OCI-LY1 (cell line): Measurements from ENCODE around the gene TSPAN32.

Experiments used
- H2AFZ ChIP-seq: fragments of 200-600 bp; sonication (generic), shearing (Covaris generic); 2 replicates; pipeline ENCODE4 v1.6.0; 2014; ENCODE audit warnings: antibody characterized with exemption, mild to moderate bottlenecking, low read length
- H3F3A ChIP-seq: fragments of 200-600 bp; sonication (generic), shearing (Covaris generic); 2 replicates; pipeline ENCODE4 v1.6.0; 2014; ENCODE audit warnings: mild to moderate bottlenecking, antibody characterized with exemption, low read length, moderate library complexity; ENCODE audit not compliant: insufficient read depth
- H3K27ac ChIP-seq: fragments of 200-600 bp; sonication (generic); 2 replicates; pipeline ENCODE4 v1.5.1; 2014; ENCODE audit warnings: low read length, mixed run types, mild to moderate bottlenecking, low read depth; ENCODE audit not compliant: poor library complexity, severe bottlenecking
- H3K27me3 ChIP-seq: fragments of 200-600 bp; sonication (generic); 2 replicates; pipeline ENCODE4 v1.6.0; 2014; ENCODE audit warnings: antibody characterized with exemption, mild to moderate bottlenecking, low read length, moderate library complexity; ENCODE audit not compliant: insufficient read depth
- H3K36me3 ChIP-seq: fragments of 200-600 bp; sonication (generic); 2 replicates; pipeline ENCODE4 v1.6.1; 2014; ENCODE audit warnings: mild to moderate bottlenecking, antibody characterized with exemption, low read length, moderate library complexity, mixed read lengths; ENCODE audit not compliant: insufficient read depth
- H3K4me1 ChIP-seq: fragments of 200-600 bp; sonication (generic); 2 replicates; pipeline ENCODE4 v1.5.1; 2014; ENCODE audit warnings: mild to moderate bottlenecking, low read length, moderate library complexity; ENCODE audit not compliant: insufficient read depth, severe bottlenecking
- H3K4me2 ChIP-seq: fragments of 200-600 bp; sonication (generic), shearing (Covaris generic); 2 replicates; pipeline ENCODE4 v1.6.1; 2014; ENCODE audit warnings: low read length
- H3K4me3 ChIP-seq: fragments of 200-600 bp; sonication (generic); 2 replicates; pipeline ENCODE4 v1.5.1; 2014; ENCODE audit warnings: low read length, low read depth, mild to moderate bottlenecking, mixed read lengths; ENCODE audit not compliant: poor library complexity, severe bottlenecking
- H3K79me2 ChIP-seq: fragments of 200-600 bp; shearing (Covaris generic); 2 replicates; pipeline ENCODE4 v1.6.1; 2016; ENCODE audit warnings: mixed run types, low read length, mixed read lengths; ENCODE audit not compliant: insufficient read depth
- H3K9ac ChIP-seq: fragments of 200-600 bp; sonication (generic), shearing (Covaris generic); 2 replicates; pipeline ENCODE4 v1.6.1; 2014; ENCODE audit warnings: mild to moderate bottlenecking, low read length, mixed read lengths
- H3K9me2 ChIP-seq: fragments of 200-600 bp; sonication (generic), shearing (Covaris generic); 2 replicates; pipeline ENCODE4 v1.6.1; 2014; ENCODE audit warnings: low read depth, mild to moderate bottlenecking, low read length, mixed read lengths
- H3K9me3 ChIP-seq: fragments of 200-600 bp; shearing (Covaris generic); 2 replicates; pipeline ENCODE4 v1.6.1; 2014; ENCODE audit warnings: low read length, mixed read lengths
- H4K20me1 ChIP-seq: fragments of 200-600 bp; sonication (generic), shearing (Covaris generic); 2 replicates; pipeline ENCODE4 v1.6.0; 2016; ENCODE audit warnings: mild to moderate bottlenecking, low read length; ENCODE audit not compliant: insufficient read depth
- CTCF ChIP-seq: fragments of 200-600 bp; sonication (generic), shearing (Covaris generic); IDR thresholded peaks from 2 replicates; pipeline ENCODE4 v1.5.1; 2017; ENCODE audit warnings: mild to moderate bottlenecking, antibody characterized with exemption, low read length, moderate library complexity, mixed read lengths
- EZH2 ChIP-seq: fragments of 200-600 bp; sonication (generic), shearing (Covaris generic); IDR thresholded peaks from 2 replicates; pipeline ENCODE4 v1.8.0; 2017; ENCODE audit warnings: borderline replicate concordance, mixed run types, mild to moderate bottlenecking, antibody characterized with exemption, low read length, moderate library complexity, mixed read lengths

TSPAN32 gene

DNA sequence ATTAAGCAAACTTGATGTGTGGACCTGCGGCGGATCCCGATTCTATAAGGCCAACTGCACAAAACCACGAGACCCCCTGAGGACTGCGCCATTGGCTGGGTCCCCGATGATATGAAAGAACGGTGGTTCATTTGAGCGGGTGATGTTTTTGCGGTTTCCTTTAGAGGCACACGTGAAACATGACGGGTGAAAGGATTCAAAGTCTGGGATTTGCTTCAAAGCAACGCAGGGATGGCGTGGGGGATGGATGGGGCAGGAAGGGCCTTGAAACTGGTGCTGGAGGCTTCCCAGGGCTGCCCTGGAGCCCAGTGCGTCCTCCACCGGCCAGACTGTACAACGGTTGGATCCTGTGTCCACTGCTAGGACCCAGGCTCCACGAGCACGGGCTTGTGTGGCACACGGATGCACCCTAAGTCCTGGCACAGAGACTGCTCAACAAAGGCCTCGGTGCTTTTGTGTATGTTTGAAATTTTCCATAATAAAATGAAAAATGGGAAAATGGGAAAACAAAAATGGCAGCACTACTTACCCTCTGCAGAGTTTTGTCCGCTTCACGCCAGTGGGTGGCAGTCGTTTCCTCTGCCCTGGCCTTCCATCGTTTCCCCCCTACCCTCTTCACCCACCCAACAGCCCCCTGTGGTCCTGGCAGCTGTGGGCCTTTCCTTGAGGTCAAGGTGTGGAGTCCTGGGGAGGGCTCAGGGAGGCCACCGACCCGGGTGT is 35.1 kb upstream of the TSPAN32 start:
- Histone ChIP-seq H3K9ac (no peak overlapping the region), H4K20me1 (no peaks in the 10 kb centered on the region), H2AFZ (no peak overlapping the region), H3K9me3 (no peaks in the 10 kb centered on the region), H3K4me2 (no peak overlapping the region), H3K4me3 (no peak overlapping the region), H3K36me3 (no peaks in the 10 kb centered on the region), H3K4me1 (no peaks in the 10 kb centered on the region), H3K9me2 (no peaks in the 10 kb centered on the region), H3K27me3 (no peaks in the 10 kb centered on the region), H3K27ac (no peak overlapping the region), H3F3A (no peaks in the 10 kb centered on the region), H3K79me2 (no peaks in the 10 kb centered on the region)
- no peak for TF ChIP-seq EZH2
- TF ChIP-seq CTCF = no peak

DNA sequence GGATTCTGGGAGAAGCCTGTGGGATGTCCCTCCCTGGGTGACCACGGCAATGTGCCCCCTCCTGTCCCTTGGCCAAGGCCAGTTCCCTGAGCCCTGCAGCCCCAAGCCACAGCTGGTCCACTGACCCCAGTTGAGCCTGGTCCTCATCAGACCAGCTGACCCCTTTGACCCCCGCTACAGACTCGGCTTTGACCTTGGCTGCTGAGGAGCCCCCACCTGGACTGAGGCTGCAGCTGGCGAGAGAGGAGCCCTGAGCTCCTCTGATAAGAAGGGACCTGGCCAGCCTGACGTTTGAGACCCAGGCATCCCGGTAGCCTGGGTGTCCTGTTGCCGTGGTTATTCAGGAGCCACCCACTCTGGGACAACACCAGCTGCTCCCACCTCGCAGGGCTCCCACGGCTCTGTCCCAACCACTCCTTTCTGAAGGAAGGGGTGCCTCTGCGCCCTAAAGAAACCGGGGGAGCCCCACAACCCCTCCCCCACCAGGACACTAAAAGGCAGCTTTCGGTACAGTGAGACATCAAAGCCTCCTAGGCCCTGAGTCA is 34.4 kb upstream of the TSPAN32 start:
- no peak overlapping the region for H3K27ac ChIP-seq
- H3K4me2 ChIP-seq = no peak overlapping the region
- H3K9ac ChIP-seq = no peak overlapping the region
- no peaks in the 10 kb centered on the region for H3K9me2 ChIP-seq
- H3F3A ChIP-seq = no peaks in the 10 kb centered on the region
- H3K9me3 ChIP-seq = no peaks in the 10 kb centered on the region
- H2AFZ ChIP-seq = no peak overlapping the region
- H4K20me1 ChIP-seq = no peaks in the 10 kb centered on the region
- no peak overlapping the region for H3K4me3 ChIP-seq
- no peaks in the 10 kb centered on the region for H3K79me2 ChIP-seq
- no peaks in the 10 kb centered on the region for H3K27me3 ChIP-seq
- no peaks in the 10 kb centered on the region for H3K36me3 ChIP-seq
- no peaks in the 10 kb centered on the region for H3K4me1 ChIP-seq
- TF ChIP-seq CTCF (no peak), EZH2 (no peak)

DNA sequence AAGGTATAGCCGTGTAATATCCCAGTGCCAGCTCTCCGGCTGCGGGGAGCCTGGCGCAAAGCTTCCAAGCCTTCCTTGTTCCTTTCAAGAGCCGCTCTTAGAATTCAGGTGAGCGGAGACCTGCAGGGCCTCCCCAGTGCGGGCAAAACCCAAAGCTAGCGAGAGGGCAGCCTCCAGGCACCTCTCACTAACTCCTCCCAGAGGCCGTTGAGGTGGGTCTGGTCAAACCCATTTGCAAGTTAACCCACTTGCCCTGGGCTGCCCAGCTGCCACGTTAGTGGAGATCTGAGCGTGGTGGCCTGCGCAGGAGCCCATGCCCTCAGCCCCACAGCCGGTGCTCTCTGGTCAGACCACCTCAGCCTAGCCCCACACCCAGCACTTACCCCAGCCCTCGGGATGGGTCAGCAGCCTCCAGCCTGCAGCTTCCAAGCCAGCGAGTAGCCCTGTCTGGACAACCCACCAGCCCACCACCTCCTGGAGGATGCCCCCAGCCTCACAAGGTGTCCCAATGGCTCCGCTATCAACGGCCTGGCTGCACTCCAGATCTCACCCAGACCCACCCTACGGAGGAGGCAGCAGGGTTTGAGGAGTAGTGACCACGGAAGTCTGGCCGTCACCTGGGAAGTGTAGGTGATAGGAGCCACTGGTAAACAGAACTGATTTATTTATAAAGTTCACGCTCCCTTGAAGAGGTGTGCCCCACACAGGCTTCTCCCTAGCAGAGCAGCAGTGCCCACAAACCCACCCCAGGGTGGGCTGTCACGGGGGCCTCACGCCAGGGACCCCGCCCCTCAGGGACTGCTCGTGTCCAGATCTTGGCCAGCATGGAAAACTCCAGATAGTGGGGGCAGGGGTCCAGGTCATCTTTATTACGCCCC is 33.7 kb upstream of the TSPAN32 start:
- Histone ChIP-seq H3K9ac (no peak overlapping the region), H3K79me2 (no peaks in the 10 kb centered on the region), H3K9me2 (no peaks in the 10 kb centered on the region), H3F3A (no peaks in the 10 kb centered on the region), H3K9me3 (no peaks in the 10 kb centered on the region), H2AFZ (no peak overlapping the region), H4K20me1 (no peaks in the 10 kb centered on the region), H3K4me2 (no peak overlapping the region), H3K4me1 (no peaks in the 10 kb centered on the region), H3K27me3 (no peaks in the 10 kb centered on the region), H3K4me3 (no peak overlapping the region), H3K36me3 (no peaks in the 10 kb centered on the region), H3K27ac (no peak overlapping the region)
- no peak for TF ChIP-seq EZH2
- TF ChIP-seq CTCF = no peak
